ENCODE results near the gene CAND2. TPM values are rescaled to one million over a fixed set of nuclear protein-coding genes. Genes with fewer than 3 reads are reported as not detected.

The CAND2 gene
- total and polyA plus RNA-seq, 2 experiments from 2014 or later: 5.6 to 20.5 TPM

- H3K4me1 Mint-ChIP-seq: peaks cover 18% of the 10 kb centered on the region
- Histone ChIP-seq H3K79me2 (replicated peaks; ENCODE audit: insufficient read depth) (no peaks in the 10 kb centered on the region), H3K9me2 (ENCODE audit: insufficient read depth) (no peaks in the 10 kb centered on the region), H3K4me3 (no peak overlapping the region), H2AFZ (no peak overlapping the region), H3K27me3 (ENCODE audit: insufficient read depth) (peaks cover 14% of the 10 kb centered on the region), H3K4me1 (ENCODE audit: insufficient read depth) (peaks cover 3% of the 10 kb centered on the region; the same call in 1 of the 2 replicates), H4K20me1 (replicated peaks; ENCODE audit: insufficient read depth) (no peaks in the 10 kb centered on the region), H3K27ac (ENCODE audit: low read depth) (no peak overlapping the region), H3F3A (replicated peaks; ENCODE audit: low read depth) (no peaks in the 10 kb centered on the region), H3K4me2 (no peak overlapping the region), H3K36me3 (ENCODE audit: insufficient read depth) (no peaks in the 10 kb centered on the region)
- peaks cover 3% of the 10 kb centered on the region; the same call in 2 of the 3 replicates for H3K9me3 Mint-ChIP-seq
- H3K27ac Mint-ChIP-seq: no peak overlapping the region
- no peak for ATAC-seq
- no peaks in the 10 kb centered on the region for H3K36me3 Mint-ChIP-seq (ENCODE audit: low read depth)
- TF ChIP-seq CTCF (conservative IDR thresholded peaks at IDR 0.05; ENCODE audit: low read depth in 2 of 2) (no peak), ETS1 (IDR thresholded peaks at IDR 0.05) (no peak), ZNF114 (CRISPR knock-in tag; IDR thresholded peaks at IDR 0.05) (no peak), STAT1 (IDR thresholded peaks at IDR 0.05; ENCODE audit: unreplicated experiment) (no peak), CREB1 (CRISPR knock-in tag; IDR thresholded peaks at IDR 0.05; ENCODE audit: low read depth) (no peak), POLR2AphosphoS5 (IDR thresholded peaks at IDR 0.05; ENCODE audit: low read depth) (no peak)
- H3K4me3 Mint-ChIP-seq: no peak overlapping the region
- peaks cover 17% of the 10 kb centered on the region for H3K27me3 Mint-ChIP-seq (ENCODE audit: insufficient read depth, low read depth, poor library complexity)
- DNase-seq (ENCODE audit: low spot score): no peak
Measured at GRCh38 chr3:12870942-12871341, 74.5 kb downstream of the CAND2 start.

- Mint-ChIP-seq H3K27me3 (ENCODE audit: insufficient read depth, low read depth, poor library complexity) (peaks cover 17% of the 10 kb centered on the region), H3K36me3 (ENCODE audit: low read depth) (no peaks in the 10 kb centered on the region), H3K9me3 (no peaks in the 10 kb centered on the region; the same call in 2 of the 3 replicates), H3K4me3 (no peak overlapping the region), H3K4me1 (peaks cover 18% of the 10 kb centered on the region), H3K27ac (no peak overlapping the region)
- no peaks in the 10 kb centered on the region for H4K20me1 ChIP-seq (replicated peaks; ENCODE audit: insufficient read depth)
- H3K4me2 ChIP-seq: no peak overlapping the region
- DNase-seq (ENCODE audit: low spot score) (no peak), ATAC-seq (no peak)
- H2AFZ ChIP-seq: no peak overlapping the region
- H3K4me1 ChIP-seq (ENCODE audit: insufficient read depth): peaks cover 3% of the 10 kb centered on the region; the same call in 1 of the 2 replicates
- no peaks in the 10 kb centered on the region for H3K36me3 ChIP-seq (ENCODE audit: insufficient read depth)
- no peak overlapping the region for H3K27ac ChIP-seq (ENCODE audit: low read depth)
- no peaks in the 10 kb centered on the region for H3K79me2 ChIP-seq (replicated peaks; ENCODE audit: insufficient read depth)
- no peaks in the 10 kb centered on the region for H3F3A ChIP-seq (replicated peaks; ENCODE audit: low read depth)
- H3K27me3 ChIP-seq (ENCODE audit: insufficient read depth): peaks cover 14% of the 10 kb centered on the region
- H3K4me3 ChIP-seq: no peak overlapping the region
- H3K9me2 ChIP-seq (ENCODE audit: insufficient read depth): no peaks in the 10 kb centered on the region
- no peak for TF ChIP-seq POLR2AphosphoS5 (IDR thresholded peaks at IDR 0.05; ENCODE audit: low read depth)
- TF ChIP-seq ZNF462 (CRISPR knock-in tag; IDR thresholded peaks at IDR 0.05): no peak
- no peak for TF ChIP-seq NANOG (IDR thresholded peaks at IDR 0.05; ENCODE audit: borderline replicate concordance)
- no peak for TF ChIP-seq CREB1 (CRISPR knock-in tag; IDR thresholded peaks at IDR 0.05; ENCODE audit: low read depth)
- TF ChIP-seq ETS1 (IDR thresholded peaks at IDR 0.05): no peak
- TF ChIP-seq EZH2 (IDR thresholded peaks at IDR 0.05; ENCODE audit: low read depth, unreplicated experiment): no peak
Measured at GRCh38 chr3:12871404-12871983, 75.0 kb downstream of the CAND2 start.
